GM19023 (cell line): ENCODE results near the gene SEC16B.

Source experiments
- ATAC-seq: cut with Tn5 transposase; IDR thresholded peaks from one replicate; pipeline ENCODE4 v1.9.1; 2021; ENCODE audit warnings: mild to moderate bottlenecking, moderate library complexity; ENCODE audit not compliant: unreplicated experiment

Gene SEC16B

DNA sequence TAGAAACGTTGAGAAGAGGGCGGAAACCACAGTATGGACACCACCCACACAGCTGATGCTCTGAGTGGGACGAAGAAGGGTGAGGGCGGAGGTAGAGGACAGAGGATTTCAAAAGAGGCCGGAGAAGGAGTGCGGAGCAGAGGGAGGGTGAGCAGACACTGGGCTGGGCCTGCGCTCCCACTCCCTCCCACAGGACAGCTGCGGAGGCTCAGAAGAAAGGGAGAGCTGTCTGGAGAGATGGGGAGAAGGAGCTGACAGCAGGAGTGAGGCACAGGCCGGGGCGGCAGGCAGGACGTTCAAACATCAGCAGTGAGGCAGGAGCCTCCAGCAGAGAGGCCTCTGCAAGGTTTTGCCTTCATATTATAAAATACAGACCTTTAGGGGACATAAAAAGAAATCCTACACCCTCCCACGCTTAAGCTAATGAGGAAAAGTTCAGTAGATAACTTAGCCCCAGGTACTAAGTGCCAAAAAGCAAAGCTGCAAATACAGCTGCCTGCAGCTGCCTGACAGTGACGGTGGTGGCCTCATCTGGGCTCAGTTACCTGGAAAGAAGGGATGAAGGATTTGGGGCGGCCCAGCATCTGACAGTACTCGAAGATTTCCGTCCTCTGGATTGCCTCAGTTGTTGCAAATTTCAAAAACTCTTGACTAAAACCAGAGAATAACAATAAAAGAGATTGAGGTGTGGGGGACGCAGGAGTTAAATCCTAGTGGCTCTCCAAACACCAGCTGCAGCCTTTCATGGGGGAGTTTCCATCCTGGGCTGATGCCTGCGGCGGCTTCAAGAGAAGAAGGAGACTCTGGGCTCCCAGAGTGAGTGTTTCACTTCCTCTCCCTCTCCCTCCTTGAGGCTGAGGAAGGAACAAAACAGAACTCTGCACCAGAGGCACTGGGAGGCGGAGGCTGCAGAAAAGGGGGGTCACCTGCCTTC lies 25.6 kb downstream of the SEC16B start:
- ATAC-seq = no peak

DNA sequence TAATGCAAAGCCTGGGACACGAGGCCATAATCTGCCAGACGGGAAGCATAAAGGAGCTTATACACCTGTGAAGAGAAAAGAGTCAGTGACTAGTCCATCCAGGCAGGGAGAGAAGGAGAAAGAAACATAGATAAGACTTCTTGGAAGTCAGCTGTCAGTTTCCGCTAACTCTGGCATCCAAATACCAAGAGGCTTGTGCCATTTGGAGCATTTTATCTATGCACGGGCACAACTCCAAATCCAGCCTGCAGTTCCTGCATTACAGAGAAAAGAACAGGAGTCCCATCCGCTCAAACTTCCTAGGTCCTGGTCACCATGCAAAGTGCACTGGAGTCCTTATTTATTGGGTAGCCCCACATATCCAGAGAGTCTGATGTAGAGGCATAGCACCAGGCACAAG lies 27.9 kb downstream of the SEC16B start:
- ATAC-seq = no peak

DNA sequence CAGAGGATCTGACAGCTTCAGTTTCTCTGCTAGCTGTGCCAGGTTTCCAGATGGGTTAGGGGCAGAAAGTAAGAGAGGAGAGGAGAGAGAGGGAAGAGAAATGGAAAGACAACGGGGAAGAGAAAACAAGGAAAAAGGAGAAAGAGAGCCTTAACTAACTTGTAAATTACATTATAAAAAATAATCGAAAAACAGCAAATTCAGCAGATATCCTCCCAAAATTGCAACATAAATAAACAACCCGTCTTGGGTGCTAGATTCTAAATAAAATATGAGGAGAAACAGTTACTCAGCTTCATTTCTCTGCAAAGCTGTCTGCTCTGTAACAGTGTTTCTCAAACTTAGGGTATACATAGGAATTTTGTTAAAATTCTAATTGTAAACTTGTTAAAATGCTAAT lies 29.2 kb downstream of the SEC16B start:
- no peak for ATAC-seq

DNA sequence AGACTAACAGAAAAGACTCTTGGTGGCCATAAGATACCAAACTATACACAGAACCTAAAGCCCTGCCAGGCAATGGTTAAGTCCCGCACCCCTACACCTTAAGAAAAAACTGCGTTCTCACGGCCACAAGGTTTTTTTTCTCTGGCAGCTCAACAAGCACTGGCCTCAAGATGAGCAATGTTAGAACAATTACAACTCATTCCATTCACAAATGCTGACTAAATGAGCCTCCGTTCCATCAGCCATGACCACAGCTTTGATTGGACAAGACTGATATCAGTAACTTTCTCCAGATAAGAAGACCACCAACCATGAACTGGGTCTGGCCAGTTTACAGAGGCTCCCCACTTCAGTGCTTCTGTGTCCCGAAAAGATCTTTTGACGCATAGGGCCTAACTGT lies 31.9 kb downstream of the SEC16B start:
- no peak for ATAC-seq

DNA sequence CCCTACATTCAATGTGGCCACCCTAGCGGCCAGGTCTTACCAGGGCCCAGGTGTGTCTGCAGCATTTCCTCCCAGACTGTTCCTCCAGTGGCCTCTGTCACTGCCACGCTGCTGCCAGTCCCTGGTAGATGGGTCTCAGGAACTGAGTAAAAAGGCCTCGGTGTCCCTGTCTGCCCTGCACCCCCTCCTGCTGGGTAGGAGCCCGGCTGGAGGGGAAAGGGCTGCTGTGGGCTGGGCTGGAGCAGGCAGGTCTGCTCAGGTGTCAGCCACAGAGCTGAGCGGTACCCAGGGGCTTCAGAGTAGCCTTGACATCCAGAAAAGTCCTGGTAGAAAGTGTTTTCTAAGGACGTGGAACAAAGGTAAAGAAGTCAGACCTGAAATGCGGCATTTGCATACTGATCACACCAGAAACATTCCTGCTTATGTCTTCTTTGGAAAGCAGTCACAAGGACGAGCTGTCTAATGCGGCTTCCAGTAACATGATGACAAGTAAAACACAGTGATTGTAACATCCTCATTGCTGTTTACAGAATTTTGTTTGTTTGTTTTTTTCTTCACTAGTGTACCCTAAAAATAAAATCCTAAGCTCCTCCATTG lies 32.6 kb downstream of the SEC16B start:
- no peak for ATAC-seq

DNA sequence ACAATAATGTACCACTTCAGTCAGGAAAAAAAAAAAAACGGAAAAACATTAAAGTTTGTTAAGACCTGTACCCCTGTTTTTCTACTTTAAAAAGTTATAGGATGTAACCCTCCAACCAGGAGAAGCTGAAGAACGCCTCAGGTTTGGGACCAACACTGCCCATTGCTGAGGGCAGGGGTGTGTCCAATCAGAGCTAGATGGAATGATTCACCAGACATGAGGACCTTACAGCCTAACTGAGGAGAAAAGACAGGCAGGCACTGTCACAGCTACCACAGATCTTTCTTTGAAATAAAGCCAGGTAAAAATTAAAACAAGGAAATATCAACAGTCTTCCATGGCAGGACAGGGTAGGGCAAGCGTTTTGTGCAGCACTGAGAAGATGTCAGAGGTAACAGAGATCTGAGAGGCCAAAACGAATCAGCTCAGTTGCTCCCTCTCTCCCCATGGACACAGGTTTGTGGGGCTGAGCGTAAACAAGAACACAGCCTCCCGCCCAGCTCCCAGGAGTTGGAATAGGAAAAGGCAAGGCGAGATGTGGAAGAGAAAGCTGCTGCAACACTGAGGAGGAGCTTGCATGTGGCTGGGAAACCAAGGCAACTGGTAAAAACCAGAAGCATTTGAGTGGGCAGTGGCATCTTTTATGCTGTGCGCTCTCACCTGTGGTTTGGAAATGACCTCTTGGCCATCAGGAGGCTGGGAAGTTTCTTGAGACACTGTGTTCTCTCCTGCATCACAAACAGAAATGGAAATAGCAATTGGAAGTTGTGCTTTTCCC lies 34.0 kb downstream of the SEC16B start:
- ATAC-seq = no peak

DNA sequence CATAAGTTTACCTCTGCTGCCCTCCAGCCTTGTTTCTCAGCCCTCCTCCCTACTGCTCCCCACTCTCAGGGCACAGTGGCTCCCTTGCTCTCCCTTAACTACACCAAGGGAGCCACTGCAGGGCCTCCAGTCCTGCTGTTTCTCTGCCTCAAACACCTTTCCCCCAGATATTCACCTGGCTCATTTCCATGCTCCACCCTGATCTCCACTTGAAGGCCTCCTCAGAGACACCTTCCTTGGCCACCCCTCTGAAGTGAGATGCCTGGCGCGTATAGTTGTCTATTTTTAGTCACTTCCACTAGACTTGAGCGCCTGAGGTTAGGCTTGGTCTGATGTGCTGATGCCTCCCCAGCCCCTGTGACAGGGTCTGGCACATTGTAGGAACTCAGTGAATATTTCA lies 34.9 kb downstream of the SEC16B start:
- no peak for ATAC-seq

DNA sequence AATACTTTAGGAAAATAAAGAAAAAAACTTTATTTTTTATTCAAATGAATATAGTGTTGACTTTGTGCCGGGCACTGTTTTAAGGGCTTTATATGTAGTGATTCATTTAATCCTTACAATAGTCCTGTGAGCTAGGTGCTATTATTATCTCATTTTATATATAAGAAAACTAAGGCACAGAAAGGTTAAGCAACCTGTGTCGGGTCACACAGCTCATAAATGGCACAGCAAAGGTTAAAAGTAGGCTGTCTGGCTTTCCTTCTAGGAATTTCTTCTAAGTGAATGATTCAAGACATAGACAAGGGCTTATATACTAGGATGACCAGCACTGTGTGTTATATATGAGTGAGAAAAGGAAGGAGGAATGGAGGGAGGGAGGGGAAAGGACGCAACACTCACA lies 35.4 kb downstream of the SEC16B start:
- no peak for ATAC-seq

DNA sequence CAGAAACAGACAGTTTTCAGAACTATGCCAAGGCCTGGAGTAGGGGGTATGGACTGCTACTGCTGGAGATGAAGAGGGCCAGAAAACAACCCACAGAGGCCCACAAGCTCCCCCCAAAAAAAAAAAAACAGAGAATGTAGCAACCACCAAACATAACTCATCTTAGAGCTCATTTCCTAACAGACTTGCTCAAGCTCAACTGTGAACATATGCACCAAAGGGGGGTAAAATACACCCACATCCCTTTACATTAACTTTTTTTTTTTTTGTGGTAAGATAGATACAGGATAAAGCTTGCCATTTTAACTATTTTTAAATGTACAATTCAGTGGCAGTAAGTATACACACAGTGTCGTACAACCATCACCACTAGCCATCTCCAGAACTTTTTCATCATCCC lies 36.0 kb downstream of the SEC16B start:
- ATAC-seq = no peak

DNA sequence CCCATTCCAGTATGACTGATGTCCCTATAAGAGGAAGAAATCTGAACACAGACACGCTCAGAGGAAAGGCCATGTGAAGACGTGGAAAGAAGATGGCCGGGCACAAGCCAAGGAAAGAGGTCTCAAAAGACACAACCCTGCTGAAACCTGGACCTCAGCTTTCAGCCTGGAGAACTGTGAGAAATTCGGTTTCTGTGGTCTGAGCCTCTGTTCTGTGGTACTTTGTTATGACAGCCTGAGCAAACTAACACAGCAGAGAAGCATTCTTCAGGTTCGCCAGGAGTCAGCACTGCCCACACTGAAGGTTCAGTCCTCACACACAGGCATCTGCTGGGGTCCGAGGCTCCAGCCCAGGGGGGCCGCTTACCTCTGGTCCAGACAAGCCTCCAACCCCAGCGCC lies 37.7 kb downstream of the SEC16B start:
- ATAC-seq = no peak

DNA sequence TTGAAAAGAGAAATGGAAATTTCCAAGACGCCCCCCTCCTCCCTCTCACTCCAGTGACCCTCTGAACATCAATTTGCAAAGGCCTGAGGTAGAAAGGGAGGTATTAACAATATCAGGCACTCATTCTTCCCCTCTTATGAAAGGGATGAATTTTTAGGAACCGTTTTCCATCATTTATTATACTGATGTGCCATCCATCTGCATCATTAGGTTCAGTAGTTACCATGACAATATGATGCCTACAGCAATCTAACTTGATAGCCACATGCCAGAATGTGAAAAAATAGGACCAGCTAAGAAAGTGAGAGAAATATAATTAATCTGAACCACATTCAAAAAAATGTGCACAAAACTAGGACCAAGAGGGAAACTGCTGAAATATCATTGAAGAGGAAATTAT lies 40.9 kb downstream of the SEC16B start:
- no peak for ATAC-seq

DNA sequence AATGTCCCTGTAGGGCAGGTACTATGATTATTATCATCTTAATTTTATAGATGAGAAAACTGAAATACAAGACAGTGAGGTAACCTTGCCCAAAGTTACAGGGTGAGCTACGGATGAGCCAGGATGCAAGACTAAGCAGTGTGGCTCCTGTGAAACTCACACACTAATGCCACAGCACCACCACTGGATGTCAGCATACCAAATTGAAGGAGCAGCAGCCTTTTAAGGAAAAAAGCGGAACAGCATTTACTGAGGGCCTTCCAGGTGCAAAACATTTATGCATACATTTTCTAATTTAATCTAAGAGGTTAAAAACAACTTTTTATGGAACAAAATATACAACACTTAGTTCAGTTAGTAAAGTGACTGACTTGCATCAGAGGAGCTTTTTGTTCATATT lies 41.7 kb downstream of the SEC16B start:
- ATAC-seq = no peak

DNA sequence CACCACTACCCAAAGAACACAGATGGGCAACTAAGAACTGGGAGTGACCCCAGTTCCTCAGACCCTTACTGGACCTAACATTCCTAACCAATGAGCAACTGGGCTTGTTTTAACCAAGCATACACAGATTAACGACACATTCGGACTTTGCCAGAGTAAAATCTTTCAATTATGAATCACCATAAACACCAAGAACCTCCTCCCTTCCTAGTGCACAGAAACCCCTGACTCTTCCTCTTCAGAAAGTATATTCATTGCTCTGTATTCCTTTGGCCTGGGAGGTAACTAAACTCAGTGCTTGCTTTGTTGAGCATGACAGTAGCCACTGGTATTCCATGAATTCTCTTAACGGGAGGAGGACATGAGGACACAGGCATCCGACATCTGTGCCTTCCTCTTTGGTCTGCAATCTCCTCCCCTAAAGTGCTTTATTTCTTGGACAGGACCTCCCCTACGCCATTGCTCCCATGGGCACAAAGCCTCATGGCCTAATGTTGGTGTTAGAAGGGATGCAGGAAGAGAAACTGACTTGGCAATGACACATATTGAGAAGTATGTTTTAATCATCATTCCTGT lies 42.7 kb downstream of the SEC16B start:
- no peak for ATAC-seq

DNA sequence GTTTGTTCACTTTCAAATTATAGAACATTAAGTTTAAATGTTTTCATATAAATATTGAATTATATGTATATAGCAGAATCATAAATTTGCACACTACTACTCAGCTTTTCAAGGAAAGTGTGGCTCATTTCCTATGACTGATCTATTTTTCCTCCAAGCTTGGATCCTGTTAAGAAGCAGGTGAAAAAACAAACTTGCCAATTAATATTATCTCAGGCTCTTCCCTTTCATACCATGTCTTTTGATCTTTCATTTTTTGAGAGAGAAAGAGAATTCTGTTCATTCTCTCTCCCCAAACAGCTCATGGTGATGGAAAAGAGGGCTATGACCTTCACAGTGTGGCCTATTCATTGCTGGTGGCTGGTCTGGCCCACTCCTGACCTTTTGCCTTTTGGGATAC lies 43.7 kb downstream of the SEC16B start:
- no peak for ATAC-seq

DNA sequence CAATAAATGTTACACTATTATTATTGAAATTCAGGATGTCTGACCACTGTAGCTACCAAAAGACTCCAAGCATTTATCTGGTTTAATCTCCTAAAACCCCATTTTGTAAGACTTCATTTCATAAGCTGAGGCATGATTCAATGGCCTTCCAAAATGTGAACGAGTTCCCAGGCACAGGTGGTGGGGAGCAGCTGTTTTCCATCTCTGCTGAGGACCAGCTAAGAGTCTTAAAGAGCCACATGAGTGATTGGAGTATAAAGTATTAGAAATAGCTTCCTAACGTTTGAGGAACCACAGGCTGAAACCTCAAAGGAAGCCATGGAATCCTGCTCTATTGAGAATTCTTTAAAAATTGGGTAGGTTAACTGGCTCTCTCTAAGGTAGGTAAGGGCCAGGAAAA lies 44.9 kb downstream of the SEC16B start:
- ATAC-seq = no peak

DNA sequence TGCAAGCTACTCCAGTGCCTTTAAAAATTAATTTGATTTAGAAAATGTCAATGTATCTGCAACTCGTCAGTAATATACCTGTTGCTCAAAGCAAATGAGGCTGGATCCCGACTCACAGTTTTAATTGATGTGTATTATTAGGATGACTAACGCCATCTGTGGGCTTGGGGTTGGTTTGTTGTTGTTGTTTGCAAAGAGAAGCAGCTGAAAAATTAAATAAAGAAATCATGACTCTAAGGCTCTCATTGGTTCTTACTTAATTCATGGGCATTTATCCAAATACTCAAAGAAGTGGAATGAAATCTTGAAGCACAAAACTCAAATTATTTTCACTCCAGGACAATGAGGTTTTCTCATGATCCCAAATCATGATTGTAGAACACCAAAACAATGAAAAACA lies 46.4 kb downstream of the SEC16B start:
- no peak for ATAC-seq

DNA sequence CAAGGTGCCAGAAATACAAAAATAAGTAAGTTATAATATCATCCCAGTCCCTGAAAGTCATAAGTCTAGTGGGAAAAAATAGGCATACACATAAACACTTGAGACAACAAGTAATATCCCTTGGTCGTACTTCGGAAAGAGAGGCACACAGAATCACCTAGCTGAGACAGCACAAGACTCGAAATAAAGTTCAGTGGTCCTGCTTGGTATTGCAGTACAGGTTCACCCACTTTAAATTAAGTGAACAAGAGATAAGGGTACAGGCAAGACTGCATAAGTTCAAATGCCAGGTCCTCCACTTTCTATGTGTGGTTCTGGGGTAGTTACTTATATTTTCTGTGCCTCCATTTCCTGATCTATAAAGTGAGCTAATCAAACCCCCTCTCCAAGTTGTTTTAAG lies 47.6 kb downstream of the SEC16B start:
- ATAC-seq = no peak

DNA sequence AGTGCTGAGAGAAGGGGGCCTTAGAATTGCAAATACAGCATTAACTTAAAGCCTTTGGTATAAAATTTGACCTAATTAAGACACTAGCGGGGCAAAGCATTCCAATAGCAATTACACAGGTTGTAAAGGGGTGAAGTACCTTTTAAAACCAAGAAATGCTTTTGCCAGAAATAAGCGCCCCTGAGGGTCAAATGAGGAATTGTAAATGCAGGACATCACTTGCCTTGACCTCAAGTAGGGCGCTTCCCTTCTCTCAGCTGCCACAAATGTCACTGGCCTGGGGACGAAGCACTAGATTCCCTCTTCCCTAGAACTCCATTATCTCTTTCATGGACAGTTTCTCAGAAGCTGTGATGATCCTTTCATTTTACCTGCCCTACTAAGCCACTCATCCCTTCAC lies 48.3 kb downstream of the SEC16B start:
- ATAC-seq = no peak

DNA sequence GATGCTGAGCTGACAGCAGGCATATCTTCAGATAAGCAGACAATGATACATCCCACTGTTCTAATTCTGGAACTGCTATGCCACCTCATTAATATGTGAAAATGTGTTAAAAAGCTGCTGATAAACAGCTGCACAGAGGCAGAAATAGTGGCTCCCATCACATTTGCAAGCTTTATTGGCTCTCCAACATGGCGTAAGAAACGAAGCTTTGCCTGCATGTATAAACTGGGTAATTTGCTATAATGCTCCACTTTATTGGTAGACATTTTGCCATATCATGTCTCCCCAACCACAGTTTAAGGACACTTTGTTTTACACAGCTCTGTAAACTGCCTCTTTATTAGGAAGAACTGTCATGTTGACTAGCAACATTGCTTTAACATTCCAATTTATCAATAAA lies 49.8 kb downstream of the SEC16B start:
- no peak for ATAC-seq

DNA sequence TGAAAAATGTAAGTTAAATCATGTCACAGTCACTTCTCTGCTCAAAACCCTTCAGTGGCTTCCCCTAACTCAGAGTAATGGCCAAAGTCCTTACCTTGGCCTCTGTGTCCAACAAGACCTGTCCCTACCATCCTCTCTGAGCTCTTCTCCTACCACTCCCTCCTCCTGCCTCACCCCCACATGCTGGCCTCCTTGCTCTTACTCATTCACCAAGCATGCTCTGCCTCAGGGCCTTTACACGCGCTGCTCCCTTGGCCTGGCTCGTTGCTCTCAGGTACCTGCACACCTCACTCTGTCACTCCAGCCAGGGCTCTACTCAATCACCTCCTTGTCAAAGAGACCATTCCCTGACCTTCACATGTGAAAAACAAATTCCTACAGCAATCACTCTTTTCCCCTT lies 54.2 kb downstream of the SEC16B start:
- ATAC-seq = no peak

DNA sequence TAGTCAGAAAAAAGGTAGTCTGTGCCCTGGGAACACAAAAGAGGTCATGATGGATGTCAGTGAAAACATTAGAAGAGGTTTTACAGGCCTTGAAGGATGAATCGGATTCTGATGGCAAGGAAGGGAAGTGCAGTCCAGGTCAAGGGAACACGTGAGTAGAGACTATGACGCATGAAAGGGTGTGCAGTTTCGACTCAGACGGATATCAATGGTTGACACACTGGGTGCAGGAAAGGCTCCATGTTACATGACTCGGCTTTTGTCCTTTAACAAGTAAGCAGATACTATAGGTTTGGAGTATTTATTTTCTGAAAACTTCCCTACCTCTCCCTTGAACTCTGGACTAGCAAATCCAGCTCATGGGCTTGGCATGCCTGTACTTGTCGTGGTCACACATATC lies 55.3 kb downstream of the SEC16B start:
- no peak for ATAC-seq
